Heart right ventricle (tissue), 16 donors: ENCODE measurements around the gene PRSS22. TPM values are rescaled to one million over a fixed set of nuclear protein-coding genes. Genes with fewer than 3 reads are reported as not detected.

Source experiments
- ATAC-seq, 8 donors: fragments of 200-7000 bp; cut with Tn5 transposase; one replicate each; pipeline ENCODE4 v1.9.1; 2020; ENCODE audit warnings: mild to moderate bottlenecking in 8 of 8, moderate library complexity in 8 of 8, moderate number of reproducible peaks in 1 of 8
- DNase-seq, 2 donors: peaks; one replicate each; pipeline ENCODE4 v3.0.0-alpha.2; 2020
- H3K27ac ChIP-seq, 10 donors: fragments of 200-600 bp; sonication (generic) in 2 of 10; one replicate each; pipeline versions ENCODE4 v1.5.0 to v1.8.0; 2020 to 2022; ENCODE audit warnings: mild to moderate bottlenecking in 3 of 10
- H3K27me3 ChIP-seq, 7 donors: fragments of 200-600 bp; one replicate each; pipeline ENCODE4 v1.8.0; 2021 to 2022; ENCODE audit warnings: mild to moderate bottlenecking in 2 of 7
- H3K36me3 ChIP-seq, 9 donors: fragments of 200-600 bp; sonication (generic) in 1 of 9; one replicate each; pipeline versions ENCODE4 v1.5.0 to v1.8.0; 2020 to 2022; ENCODE audit warnings: mild to moderate bottlenecking in 2 of 9
- H3K4me1 ChIP-seq, 9 donors: fragments of 200-600 bp; sonication (generic) in 1 of 9; one replicate each; pipeline versions ENCODE4 v1.5.0 to v1.8.0; 2020 to 2022; ENCODE audit warnings: mild to moderate bottlenecking in 4 of 9
- H3K4me3 ChIP-seq, 10 donors: fragments of 200-600 bp; sonication (generic) in 2 of 10; one replicate each; pipeline versions ENCODE4 v1.5.0 to v1.8.0; 2020 to 2022; ENCODE audit warnings: mild to moderate bottlenecking in 7 of 10, moderate library complexity in 2 of 10
- H3K9me3 ChIP-seq, 11 donors: fragments of 200-600 bp in 10 of 11; sonication (generic) in 2 of 11; one replicate each; pipeline versions ENCODE4 v1.5.0 to v1.8.0; 2013 to 2022; ENCODE audit warnings: mild to moderate bottlenecking in 2 of 11, control low read depth in 1 of 11, moderate library complexity in 1 of 11
- WGBS, 2 donors: extraction: QIAGEN DNeasy Blood & Tissue Kit; methylation state at CpG; one replicate each; pipeline ENCODE4 v1.1.7; 2013; ENCODE audit warnings: inconsistent platforms in 1 of 2; 5-methylcytosine and 5-hydroxymethylcytosine counted together
- intact Hi-C, 10 donors: fragments of 100-400 bp; cut with DNase I; formaldehyde crosslinking; loops; one replicate each; pipeline versions ENCODE4 v1.11.1 to v1.14.2; 2022
- polyA plus RNA-seq, 2 donors: library from polyadenylated mRNA; stranded (reverse); fragments of 200-250 nt; gene quantifications; one replicate each; pipeline ENCODE4 v1.2.3, GENCODE V29; 2013
- total RNA-seq, 10 donors: library from RNA; stranded (reverse); fragmentation: NEBNext Ultra II Directional in 3 of 10; extraction: Animal tissue kit (Norgen Biotek cat#: 25700) in 3 of 10; gene quantifications; one replicate each; pipeline versions ENCODE4 v1.2.1 to v1.2.4, GENCODE V29; 2021 to 2023
- TF ChIP-seq, protein P1 (sequence below), 9 donors: fragments of 200-600 bp; sonication (generic) in 2 of 9; IDR thresholded peaks; one replicate each; pipeline versions ENCODE4 v1.5.0 to v1.8.0; 2021 to 2022; ENCODE audit warnings: antibody characterized with exemption in 9 of 9, mild to moderate bottlenecking in 5 of 9, moderate library complexity in 1 of 9
- donor health status: Arrhythmogenic right ventricular cardiomyopathy.
- donor health status: ischemic (EF 13 %, LVEDD 7.1; RV severe dilation, severe dysfunction).
- donor health status: healthy with polysubstance abuse.
- donor health status: DM: no; HTN: yes; CAD: no.
- donor health status: DM: no; HTN: no; CAD: no.
- donor health status: ischemic (EF 25% LVEDD 6.9; RV normal size, moderate dysfunction).
- donor health status: ischemic (EF 25% LVEDD 5.7; RV mildly dilated, moderate dysfunction).
- donor health status: healthy.
- donor health status: DM: yes; HTN: yes; CAD: no.
- donor health status: Ischemic cardiomyopathy.
- donor health status: ischemic (EF 35%, LVEDD 5.7; RV mildly dilated, moderate dysfunction).
- donor health status: nonischemic (EF 11% LVEDD 7.7; RV severe dilation, severe dysfunction).
- donor health status: DM: yes; HTN: yes; CAD: no.
- donor health status: PGD.
- donor health status: ischemic (EF 29% LVEDD 5.4; RV normal size, mild dysfunction).
- donor health status: nonischemic (EF 23%, LVEDD 6.1; RV moderate dilation, normal function).

PRSS22 gene
- total and polyA plus RNA-seq, 12 donors: 0.21 TPM; not detected in 11

GRCh38 chr16:2855536-2855935 lies 2.4 kb downstream of the PRSS22 start:
- Histone ChIP-seq H3K4me1 (peaks cover 0 to 9% (median 0%) of the 10 kb centered on the region in 9 donors), H3K4me3 (no peak overlapping the region), H3K27ac (no peak overlapping the region), H3K27me3 (peaks cover 7 to 68% (median 54%) of the 10 kb centered on the region in 7 donors), H3K9me3 (peaks cover 0 to 14% (median 0%) of the 10 kb centered on the region in 11 donors), H3K36me3 (no peaks in the 10 kb centered on the region)
- 77 to 79% methylated on average over 6 of the region's 6 CpGs for WGBS, 2 donors
- DNase-seq (no peak), ATAC-seq (no peak)
- intact Hi-C loops: no loop called here
- TF ChIP-seq, protein P1, sequence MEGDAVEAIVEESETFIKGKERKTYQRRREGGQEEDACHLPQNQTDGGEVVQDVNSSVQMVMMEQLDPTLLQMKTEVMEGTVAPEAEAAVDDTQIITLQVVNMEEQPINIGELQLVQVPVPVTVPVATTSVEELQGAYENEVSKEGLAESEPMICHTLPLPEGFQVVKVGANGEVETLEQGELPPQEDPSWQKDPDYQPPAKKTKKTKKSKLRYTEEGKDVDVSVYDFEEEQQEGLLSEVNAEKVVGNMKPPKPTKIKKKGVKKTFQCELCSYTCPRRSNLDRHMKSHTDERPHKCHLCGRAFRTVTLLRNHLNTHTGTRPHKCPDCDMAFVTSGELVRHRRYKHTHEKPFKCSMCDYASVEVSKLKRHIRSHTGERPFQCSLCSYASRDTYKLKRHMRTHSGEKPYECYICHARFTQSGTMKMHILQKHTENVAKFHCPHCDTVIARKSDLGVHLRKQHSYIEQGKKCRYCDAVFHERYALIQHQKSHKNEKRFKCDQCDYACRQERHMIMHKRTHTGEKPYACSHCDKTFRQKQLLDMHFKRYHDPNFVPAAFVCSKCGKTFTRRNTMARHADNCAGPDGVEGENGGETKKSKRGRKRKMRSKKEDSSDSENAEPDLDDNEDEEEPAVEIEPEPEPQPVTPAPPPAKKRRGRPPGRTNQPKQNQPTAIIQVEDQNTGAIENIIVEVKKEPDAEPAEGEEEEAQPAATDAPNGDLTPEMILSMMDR (IDR thresholded peaks at IDR 0.05): no peak

GRCh38 chr16:2854700-2855309 lies 3.2 kb downstream of the PRSS22 start:
- Histone ChIP-seq H3K9me3 (peaks cover 0 to 14% (median 0%) of the 10 kb centered on the region in 11 donors), H3K27me3 (peaks cover 7 to 68% (median 50%) of the 10 kb centered on the region in 7 donors)
- intact Hi-C loops: no loop called here

GRCh38 chr16:2853531-2854073 lies 4.4 kb downstream of the PRSS22 start:
- Histone ChIP-seq H3K27ac (no peak overlapping the region), H3K9me3 (peaks cover 0 to 14% (median 0%) of the 10 kb centered on the region in 11 donors), H3K36me3 (no peaks in the 10 kb centered on the region), H3K27me3 (peaks cover 7 to 68% (median 52%) of the 10 kb centered on the region in 7 donors), H3K4me3 (no peak overlapping the region), H3K4me1 (peaks cover 0 to 9% (median 0%) of the 10 kb centered on the region in 9 donors)
- no peak for ATAC-seq
- TF ChIP-seq, protein P1 (IDR thresholded peaks at IDR 0.05): no peak
- DNase-seq: no peak
- intact Hi-C loops: no loop called here
- 71 to 76% methylated on average over 18 of the region's 18 CpGs for WGBS, 2 donors

More at GRCh38 chr16:2854700-2855309, 3.2 kb downstream of the PRSS22 start:
- TF ChIP-seq, protein P1 (IDR thresholded peaks at IDR 0.05): peak in 5 of 9 donors; percentile 17 to 37 (median 19)
- Histone ChIP-seq H3K36me3 (no peaks in the 10 kb centered on the region), H3K4me3 (no peak overlapping the region), H3K27ac (no peak overlapping the region), H3K4me1 (peaks cover 0 to 9% (median 0%) of the 10 kb centered on the region in 9 donors)
- 61 to 65% methylated on average over 5 of the region's 5 CpGs for WGBS, 2 donors
- DNase-seq (no peak), ATAC-seq (no peak)

DNA sequence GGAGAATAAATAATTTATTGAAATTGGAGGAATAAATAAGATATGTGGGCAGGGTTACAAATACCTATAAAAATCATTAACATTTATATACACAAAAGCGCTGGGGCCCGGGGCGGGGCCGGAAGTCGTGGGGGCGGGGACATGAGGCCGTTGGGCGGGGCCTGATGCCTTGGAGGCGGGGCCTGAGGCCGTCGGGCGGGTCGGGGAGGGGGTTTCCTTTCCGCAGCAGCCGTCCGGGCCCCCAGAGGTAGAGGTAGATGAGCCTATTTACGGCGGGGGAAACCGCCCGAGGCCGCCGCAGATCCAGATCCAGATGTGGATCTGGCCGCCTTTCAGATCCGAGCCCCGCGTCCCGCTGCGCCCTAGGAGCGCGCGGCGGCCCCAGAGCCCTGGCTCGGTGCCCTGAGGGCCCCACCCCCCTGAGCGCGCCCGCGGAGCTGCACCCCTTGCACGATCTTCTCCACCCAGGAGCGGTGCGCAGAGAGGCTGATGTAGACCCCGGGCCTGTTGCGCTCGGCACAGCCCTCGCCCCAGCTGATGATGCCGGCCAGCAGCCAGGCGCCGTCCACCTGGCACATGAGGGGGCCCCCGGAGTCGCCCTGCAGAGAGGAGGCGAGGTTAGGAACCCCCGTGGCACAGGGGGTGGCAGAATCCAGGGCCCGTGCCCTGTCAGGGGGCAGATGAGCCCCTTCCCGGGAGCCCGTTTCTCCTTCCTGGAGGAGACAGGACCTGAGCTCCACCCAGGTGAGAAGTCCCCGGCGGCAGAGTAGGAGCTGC lies 5.1 kb downstream of the PRSS22 start:
- H3K4me1 ChIP-seq: peaks cover 0 to 6% (median 0%) of the 10 kb centered on the region in 9 donors
- H3K9me3 ChIP-seq: peaks cover 0 to 18% (median 0%) of the 10 kb centered on the region in 11 donors
- no peaks in the 10 kb centered on the region for H3K36me3 ChIP-seq
- intact Hi-C loops: no loop called here
- no peak overlapping the region for H3K4me3 ChIP-seq
- DNase-seq (no peak), ATAC-seq (no peak)
- TF ChIP-seq, protein P1 (IDR thresholded peaks at IDR 0.05): no peak
- 35 to 43% methylated on average over 46 to 56 of the region's 56 CpGs for WGBS, 2 donors
- H3K27ac ChIP-seq: no peak overlapping the region
- peaks cover 1 to 66% (median 51%) of the 10 kb centered on the region in 7 donors for H3K27me3 ChIP-seq
